Measurements from ENCODE around the gene SAA4.

SAA4 gene

DNA sequence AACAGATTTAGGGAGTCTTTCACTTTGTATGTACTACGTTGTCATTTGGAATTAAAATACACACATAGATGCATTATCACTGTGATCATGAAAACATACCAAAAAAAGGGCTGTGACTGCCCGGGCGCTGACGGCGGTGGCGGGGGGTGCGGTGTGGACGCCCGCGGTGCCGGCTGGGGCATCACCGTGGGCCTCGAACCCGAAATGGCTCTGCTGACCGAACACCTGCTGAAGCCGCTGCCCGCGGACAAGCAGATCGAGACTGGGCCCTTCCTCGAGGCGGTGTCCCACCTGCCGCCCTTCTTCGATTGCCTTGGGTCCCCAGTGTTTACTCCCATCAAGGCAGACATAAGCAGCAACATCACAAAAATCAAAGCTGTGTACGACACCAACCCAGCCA lies 47.8 kb downstream of the SAA4 start:
- Histone ChIP-seq H3K4me1 (ENCODE audit: insufficient read depth, low read length) (no peaks in the 10 kb centered on the region), H3K4me2 (ENCODE audit: insufficient read depth, low read length) (no peak overlapping the region), H3K9ac (ENCODE audit: low read depth, low read length) (no peak overlapping the region), H3K79me2 (ENCODE audit: insufficient read depth, low read length) (no peaks in the 10 kb centered on the region), H3K9me3 (ENCODE audit: insufficient read depth, low read length, severe bottlenecking) (no peaks in the 10 kb centered on the region), H3K4me3 (ENCODE audit: low read depth in 1 of 2, low read length in 2 of 2) (no peak overlapping the region), H3K36me3 (ENCODE audit: insufficient read depth, low read length) (no peaks in the 10 kb centered on the region), H2AFZ (ENCODE audit: low read depth, low read length) (no peak overlapping the region), H4K20me1 (ENCODE audit: insufficient read depth, low read length) (no peaks in the 10 kb centered on the region), H3K27me3 (ENCODE audit: insufficient read depth, low read length, poor library complexity) (peaks cover 9% of the 10 kb centered on the region), H3K27ac (ENCODE audit: low read length) (no peak overlapping the region)
- ATAC-seq (ENCODE audit: insufficient read depth, low read depth) (no peak), DNase-seq (no peak)
- TF ChIP-seq EZH2 (IDR thresholded peaks at IDR 0.05; ENCODE audit: borderline replicate concordance, low read depth, low read length, severe bottlenecking) (no peak), CTCF (IDR thresholded peaks at IDR 0.05; ENCODE audit: borderline replicate concordance, extremely low read depth, low read length, poor library complexity, severe bottlenecking) (no peak)

Data from DND-41 (cell line).